HG03135 (cell line): ENCODE results near the gene REV3L.
"Not testable (repeated sequence)": the region's sequence is repeated elsewhere in the genome, so short reads cannot be mapped to it uniquely, and the experiment has no call there.

ENCODE experiments used
- ATAC-seq: cut with Tn5 transposase; IDR thresholded peaks from one replicate; pipeline ENCODE4 v1.9.1; 2021; ENCODE audit warnings: mild to moderate bottlenecking, moderate library complexity; ENCODE audit not compliant: unreplicated experiment

Gene REV3L

DNA sequence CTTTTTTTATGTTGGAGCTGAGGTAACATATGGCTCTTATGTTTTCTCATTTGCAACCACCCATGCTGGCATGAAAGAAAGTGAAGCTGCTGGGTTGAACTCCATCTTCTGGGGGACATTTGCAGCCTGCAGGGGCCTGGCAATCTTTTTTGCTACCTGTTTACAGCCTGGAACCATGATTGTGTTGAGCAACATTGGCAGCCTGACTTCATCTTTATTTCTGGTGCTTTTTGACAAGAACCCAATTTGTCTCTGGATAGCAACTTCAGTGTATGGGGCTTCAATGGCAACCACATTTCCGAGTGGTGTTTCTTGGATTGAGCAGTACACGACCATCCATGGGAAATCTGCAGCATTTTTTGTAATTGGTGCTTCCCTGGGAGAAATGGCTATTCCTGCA is 216.7 kb downstream of the REV3L start:
- ATAC-seq, result no peak

DNA sequence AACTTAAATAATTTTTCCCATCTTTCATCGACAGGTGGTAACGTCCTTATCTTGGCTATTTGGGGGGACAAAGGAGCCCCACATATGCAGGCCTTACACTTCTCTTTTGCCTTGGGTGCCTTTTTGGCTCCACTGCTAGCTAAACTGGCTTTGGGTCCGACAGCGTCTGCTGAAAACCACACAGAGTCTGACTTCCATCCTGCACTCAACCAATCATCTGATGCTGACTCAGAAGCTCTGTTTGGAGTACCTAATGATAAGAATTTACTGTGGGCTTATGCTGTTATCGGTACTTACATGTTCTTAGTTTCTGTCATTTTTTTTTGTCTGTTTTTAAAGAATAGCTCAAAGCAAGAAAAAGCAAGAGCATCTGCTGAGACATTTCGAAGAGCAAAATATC is 217.2 kb downstream of the REV3L start:
- no peak for ATAC-seq

DNA sequence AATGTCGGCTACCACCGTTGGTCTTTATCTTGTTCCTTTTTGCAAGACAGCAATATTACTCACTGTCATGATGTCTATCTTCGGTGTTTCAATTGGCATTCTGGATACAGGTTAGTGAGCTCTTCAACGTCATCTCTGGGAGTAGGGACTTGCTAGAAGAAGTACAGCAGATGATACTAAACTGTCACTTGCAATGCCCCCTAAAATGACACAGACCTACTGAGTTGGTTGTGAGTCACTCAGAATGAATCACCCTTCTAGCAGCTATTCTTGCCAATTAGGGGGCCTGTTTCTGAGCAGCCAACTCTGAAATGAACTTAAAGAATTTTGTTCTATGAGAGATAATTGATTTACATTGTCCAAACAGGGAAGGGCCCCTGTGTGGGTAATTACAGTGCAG is 219.2 kb downstream of the REV3L start:
- ATAC-seq, result no peak

DNA sequence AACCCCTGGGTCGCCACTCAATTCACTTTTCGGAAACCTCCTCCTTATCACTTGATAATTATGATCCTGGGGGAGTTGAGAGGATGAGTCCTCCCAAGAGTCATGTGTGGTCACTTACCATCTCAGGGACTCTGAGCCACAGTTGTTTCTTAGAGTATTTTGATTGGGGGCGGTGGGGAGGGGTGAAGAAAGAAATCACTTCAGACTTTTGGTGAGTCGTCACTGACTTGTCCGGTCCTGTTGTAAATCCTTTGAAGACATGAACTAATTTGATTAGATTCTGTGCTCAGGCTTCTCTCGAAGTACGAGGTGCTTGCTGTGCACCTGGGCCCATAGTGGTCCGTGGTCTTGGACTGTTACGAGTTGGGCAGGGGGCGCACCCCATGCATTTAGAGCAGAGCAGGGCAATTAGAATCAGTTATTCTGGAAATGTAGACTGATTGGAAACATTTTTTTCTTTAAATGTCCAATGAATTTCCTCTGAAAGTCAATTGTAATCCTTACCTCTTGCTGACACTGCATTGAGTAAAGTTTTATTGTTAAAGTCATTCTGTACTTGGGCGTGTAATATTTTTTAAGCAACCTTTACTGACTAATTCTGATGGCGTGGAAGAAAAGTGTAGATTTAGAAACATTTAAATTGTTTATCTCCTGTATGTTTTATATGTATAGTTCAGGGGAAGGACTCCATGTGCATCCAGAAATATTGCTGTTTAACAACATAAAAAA is 222.3 kb downstream of the REV3L start:
- ATAC-seq, result no peak

DNA sequence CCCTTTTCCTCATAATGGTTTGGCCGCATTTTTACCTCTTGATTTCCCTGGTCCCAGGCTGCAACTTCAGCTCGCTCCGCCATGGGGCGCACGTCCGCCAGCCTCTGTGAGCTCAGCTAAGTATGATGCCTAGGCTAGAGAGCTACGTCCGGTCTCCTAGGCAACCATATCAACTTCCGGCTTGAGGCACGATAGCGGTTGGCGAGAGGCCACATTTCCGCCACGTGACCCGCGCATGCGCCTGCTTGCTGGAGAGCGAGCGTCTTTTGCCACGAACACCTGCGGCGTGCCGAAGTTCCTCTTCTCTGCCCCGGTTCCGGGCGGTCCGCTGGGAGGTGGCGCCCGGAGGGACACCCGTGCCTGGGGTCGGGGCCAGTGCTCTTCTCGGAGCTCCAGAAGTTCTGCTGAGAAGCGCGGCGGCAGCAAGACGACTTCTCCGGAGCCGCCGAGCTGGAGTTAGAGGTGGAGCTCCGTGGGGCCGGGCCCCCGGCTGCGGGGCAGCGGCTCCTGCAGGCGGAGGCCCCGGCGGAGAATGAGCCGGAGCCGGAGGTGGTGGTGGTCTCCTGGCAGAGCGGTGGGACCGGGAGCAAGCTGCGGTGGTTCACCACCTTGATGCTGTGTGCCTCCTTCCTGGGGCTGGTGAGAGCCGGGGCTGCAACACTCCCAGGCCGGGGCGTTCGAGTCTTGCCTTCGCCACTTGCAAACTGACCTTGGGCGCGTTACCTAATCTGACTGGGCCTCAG is 223.8 kb downstream of the REV3L start:
- ATAC-seq, result peak; percentile 98

DNA sequence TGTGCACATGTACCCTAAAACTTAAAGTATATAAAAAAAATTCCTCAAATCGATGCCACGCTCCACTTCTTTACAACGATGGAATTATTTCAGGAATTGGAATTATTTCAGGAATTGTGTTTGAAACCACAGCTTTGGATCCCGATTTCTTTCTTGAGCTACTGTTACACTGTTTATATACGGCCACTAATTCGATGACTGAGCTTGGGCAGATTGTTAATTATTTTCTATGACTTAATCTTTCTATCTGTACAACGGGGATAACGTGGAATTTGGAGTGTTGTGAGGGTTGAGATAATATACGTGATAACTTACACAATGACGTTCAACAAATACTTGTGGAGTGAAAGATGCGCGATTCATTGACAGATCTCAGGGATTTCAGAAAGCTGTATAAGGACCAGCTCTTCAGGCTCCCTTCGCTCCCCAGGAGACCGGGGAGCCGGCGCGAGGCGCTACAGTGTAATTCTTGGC is 224.4 kb downstream of the REV3L start:
- no peak for ATAC-seq

DNA sequence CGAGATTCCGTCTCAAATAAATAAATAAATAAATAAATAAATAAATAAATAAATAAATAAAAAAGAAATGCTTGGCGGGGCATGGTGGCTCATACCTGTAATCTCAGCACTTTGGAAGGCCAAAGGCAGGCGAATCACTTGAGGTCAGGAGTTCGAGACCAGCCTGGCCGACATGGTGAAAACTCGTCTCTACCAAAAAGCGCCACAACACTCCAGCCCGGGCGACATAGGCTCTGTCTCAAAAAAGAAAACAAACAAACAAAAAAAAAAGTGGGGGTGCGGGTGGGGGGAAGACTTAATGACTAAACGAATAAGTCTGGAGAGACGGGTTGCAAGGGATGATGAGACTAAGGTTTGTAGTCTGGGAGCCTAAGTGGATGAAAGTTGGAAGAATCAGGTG is 225.0 kb downstream of the REV3L start:
- ATAC-seq, result no peak

DNA sequence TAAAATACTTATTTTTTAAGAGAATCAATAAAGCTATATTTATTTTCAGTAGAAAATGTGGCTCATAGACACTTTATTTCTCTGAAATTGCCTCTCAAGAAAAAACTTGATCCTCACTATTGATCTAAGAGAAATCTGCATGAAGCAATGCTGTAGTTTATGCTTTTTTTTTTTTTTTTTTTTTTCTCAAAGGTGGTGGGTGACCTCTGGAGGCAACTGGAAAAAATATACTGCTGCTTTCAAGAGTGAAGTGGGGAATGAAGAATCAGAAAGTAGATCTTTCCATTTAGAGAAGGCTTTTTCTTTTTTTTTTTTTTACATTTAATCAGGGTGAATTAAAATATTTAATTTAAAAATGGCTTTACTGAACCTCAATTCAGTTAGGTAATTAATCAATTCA is 226.4 kb downstream of the REV3L start:
- ATAC-seq, result no peak

DNA sequence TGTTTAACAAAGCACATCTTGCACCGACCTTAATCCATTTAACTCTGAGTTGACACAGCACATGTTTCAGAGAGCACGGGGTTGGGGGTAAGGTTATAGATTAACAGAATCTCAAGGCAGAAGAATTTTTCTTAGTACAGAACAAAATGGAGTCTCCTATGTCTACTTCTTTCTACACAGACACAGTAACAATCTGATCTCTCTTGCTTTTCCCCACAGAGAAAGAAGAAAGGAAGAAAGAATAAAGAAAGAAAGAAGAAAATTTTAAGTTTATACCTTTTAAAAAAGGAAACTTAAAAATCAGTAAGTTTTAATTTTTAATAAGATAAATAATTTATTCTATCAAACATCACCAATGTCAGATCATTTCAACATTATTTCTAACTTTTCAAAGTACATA is 227.2 kb downstream of the REV3L start:
- not testable (repeated sequence) for ATAC-seq

DNA sequence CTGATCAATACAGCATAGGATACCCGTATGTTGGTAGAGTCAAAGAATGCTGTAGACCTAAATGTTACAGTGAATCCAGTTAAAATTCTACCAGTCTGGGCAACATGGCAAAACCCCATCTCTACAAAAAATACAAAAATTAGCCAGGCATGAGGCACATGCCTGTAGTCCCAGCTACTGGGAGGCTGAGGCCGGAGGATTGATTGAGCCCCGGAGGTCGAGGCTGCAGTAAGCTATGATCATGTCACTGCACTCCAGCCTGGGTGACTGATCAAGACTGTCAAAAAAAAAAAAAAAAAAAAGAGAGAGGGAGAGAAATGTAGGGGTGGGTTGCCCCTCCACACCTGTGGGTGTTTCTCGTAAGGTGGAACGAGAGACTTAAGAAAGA is 228.2 kb downstream of the REV3L start:
- ATAC-seq, result no peak

DNA sequence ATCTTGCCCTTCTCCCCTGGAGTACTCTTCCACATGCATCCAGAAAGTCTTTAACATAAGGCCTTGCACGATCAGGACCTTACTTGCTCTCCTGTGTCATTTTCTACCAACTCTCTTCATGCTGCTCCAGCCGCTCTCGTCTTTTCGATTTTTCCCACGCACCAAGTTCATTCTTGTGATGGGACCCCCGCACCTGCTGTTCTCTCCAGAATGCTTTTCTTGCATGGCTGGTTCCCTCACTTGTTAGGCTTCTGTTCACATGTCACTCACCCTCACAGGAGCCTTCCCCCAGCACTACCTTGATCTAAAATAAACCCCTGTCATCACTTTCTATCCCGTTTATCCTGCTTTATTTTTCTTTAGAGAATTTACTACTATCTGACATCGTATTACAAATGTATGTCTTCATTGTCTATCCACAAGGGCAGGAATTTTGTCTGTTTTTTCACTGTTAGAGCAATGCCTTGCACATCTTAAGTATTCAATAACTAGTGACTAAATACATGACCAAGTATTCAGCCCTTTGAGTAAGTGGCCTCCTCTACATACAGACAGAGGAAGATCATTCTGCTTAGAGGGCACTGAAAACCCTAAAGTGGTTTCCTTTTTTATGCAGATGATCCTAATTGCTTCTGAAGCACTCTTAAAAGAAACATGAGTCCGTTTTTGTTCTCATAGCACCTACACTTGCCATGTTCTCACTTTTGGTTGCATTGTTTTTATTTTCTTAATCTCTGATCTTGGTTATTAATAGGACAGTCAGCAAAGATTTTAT is 228.8 kb downstream of the REV3L start:
- ATAC-seq, result no peak

DNA sequence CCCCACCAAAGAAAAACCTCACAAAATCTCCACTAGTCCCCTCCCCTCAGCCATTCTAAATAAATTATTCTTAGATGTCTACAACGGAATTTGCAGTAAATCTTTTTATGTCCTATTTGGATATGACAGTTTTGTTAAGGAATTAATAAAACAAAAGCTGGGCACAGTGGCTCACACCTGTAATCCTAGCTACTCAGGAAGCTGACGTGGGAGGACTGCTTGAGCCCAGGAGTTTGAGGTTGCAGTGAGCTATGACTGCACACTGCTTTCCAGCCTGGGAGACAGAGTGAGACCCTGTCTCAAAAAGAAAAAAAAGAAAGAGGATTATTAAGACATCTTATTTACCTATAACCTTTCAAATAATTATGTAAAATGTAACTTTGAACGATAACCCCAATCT is 230.3 kb downstream of the REV3L start:
- ATAC-seq, result no peak

DNA sequence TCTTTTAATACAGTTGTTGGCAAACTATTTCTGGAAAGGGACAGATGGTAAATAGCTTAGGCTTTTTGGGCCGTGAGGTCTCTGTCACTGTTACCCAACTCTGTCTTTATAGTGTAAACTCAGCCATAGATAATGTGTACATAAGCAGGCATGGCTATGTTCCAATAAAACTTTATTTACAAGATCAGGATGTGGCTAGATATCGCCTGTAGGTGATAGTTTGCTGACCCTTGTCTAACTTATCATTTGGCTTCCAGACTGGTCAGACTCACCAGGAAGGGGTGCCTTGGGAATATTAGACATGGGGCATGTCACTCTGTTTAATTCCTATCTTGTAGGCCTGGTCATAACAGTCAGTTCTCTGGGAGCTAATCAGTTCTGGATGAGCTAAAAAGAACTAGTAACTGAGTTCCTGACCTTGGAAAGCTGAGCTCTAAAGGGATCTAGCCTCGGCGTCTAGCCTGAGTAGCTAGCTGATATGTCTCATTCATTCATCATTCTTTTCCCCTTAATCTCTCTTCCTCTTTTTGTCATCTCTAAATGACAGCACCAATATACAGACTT is 232.1 kb downstream of the REV3L start:
- no peak for ATAC-seq
